ENCODE measurements around the gene PACRG. TPM values are rescaled to one million over a fixed set of nuclear protein-coding genes. Genes with fewer than 3 reads are reported as not detected.

The PACRG gene
- total and polyA plus RNA-seq, 8 donors, result 1.8 to 28.6 (median 3.2) TPM; not detected in 2

GRCh38 chr6:163133017-163133416 is 405.2 kb downstream of the PACRG start:
- Histone ChIP-seq H3K27me3 (no peaks in the 10 kb centered on the region), H3K4me1 (no peaks in the 10 kb centered on the region), H3K4me3 (no peak overlapping the region), H3K36me3 (no peaks in the 10 kb centered on the region), H3K27ac (no peak overlapping the region), H3K9me3 (no peaks in the 10 kb centered on the region)
- WGBS, 5 donors, result 89 to 96% (median 94%) methylated on average over 1 of the region's 1 CpG
- TF ChIP-seq POLR2A (IDR thresholded peaks at IDR 0.05) (no peak), CTCF (IDR thresholded peaks at IDR 0.05) (no peak), EP300 (IDR thresholded peaks at IDR 0.05) (no peak), POLR2AphosphoS5 (IDR thresholded peaks at IDR 0.05) (no peak)
- no peak for DNase-seq
- intact Hi-C loops (cut with DNase I; ENCODE audit: low total_unique reads), result no loop called here

- no peaks in the 10 kb centered on the region for H3K9me3 ChIP-seq
- no peak for DNase-seq
- H3K27ac ChIP-seq, result no peak overlapping the region
- intact Hi-C loops (cut with DNase I; ENCODE audit: low total_unique reads), result no loop called here
- no peaks in the 10 kb centered on the region for H3K4me1 ChIP-seq
- H3K27me3 ChIP-seq, result no peaks in the 10 kb centered on the region
- no peak for TF ChIP-seq CTCF (IDR thresholded peaks at IDR 0.05)
- no peak for TF ChIP-seq POLR2A (IDR thresholded peaks at IDR 0.05)
- H3K4me3 ChIP-seq, result no peak overlapping the region
- 74 to 91% (median 77%) methylated on average over 6 of the region's 6 CpGs for WGBS, 5 donors
- no peaks in the 10 kb centered on the region for H3K36me3 ChIP-seq
These were observed 405.9 kb downstream of the PACRG start for GRCh38 chr6:163133691-163134090.

GRCh38 chr6:163136681-163137397 is 409.1 kb downstream of the PACRG start:
- no peak for TF ChIP-seq EP300 (IDR thresholded peaks at IDR 0.05)
- TF ChIP-seq POLR2AphosphoS5 (IDR thresholded peaks at IDR 0.05), result no peak
- TF ChIP-seq CTCF (IDR thresholded peaks at IDR 0.05), result no peak
- TF ChIP-seq POLR2A (IDR thresholded peaks at IDR 0.05), result no peak
- H3K9me3 ChIP-seq, result no peaks in the 10 kb centered on the region
- WGBS, 5 donors, result 74 to 81% (median 79%) methylated on average over 10 of the region's 10 CpGs
- intact Hi-C loops (cut with DNase I; ENCODE audit: low total_unique reads), result no loop called here
- no peak for DNase-seq
- H3K4me1 ChIP-seq, result no peaks in the 10 kb centered on the region
- no peaks in the 10 kb centered on the region for H3K27me3 ChIP-seq
- no peaks in the 10 kb centered on the region for H3K36me3 ChIP-seq
- no peak overlapping the region for H3K4me3 ChIP-seq
- H3K27ac ChIP-seq, result no peak overlapping the region

GRCh38 chr6:163137398-163137881 is 409.7 kb downstream of the PACRG start:
- Histone ChIP-seq H3K4me3 (no peak overlapping the region), H3K36me3 (no peaks in the 10 kb centered on the region), H3K9me3 (no peaks in the 10 kb centered on the region), H3K27ac (no peak overlapping the region), H3K27me3 (no peaks in the 10 kb centered on the region), H3K4me1 (no peaks in the 10 kb centered on the region)
- WGBS, 5 donors, result 86 to 93% (median 92%) methylated on average over 17 to 21 of the region's 21 CpGs
- TF ChIP-seq EP300 (IDR thresholded peaks at IDR 0.05) (no peak), POLR2A (IDR thresholded peaks at IDR 0.05) (no peak), POLR2AphosphoS5 (IDR thresholded peaks at IDR 0.05) (no peak), CTCF (IDR thresholded peaks at IDR 0.05) (no peak)
- intact Hi-C loops (cut with DNase I; ENCODE audit: low total_unique reads), result no loop called here
- no peak for DNase-seq

Measured in stomach (tissue), 9 donors.